Erythroblast (primary cell): ENCODE results near the gene FAM168A.

Experiments used
- DNase-seq, 2 experiments: peaks; one replicate each; lab custom pipeline; 2025; lab: John Stamatoyannopoulos, UW
- GATA1 ChIP-seq: IDR thresholded peaks from 2 replicates; pipeline ENCODE4 v1.6.1; 2011; ENCODE audit warnings: low read depth, mild to moderate bottlenecking, control low read depth, low read length, moderate library complexity
- POLR2A ChIP-seq: IDR thresholded peaks from 2 replicates; pipeline ENCODE4 v1.6.1; 2011; ENCODE audit warnings: mild to moderate bottlenecking, low read length

Gene FAM168A

DNA sequence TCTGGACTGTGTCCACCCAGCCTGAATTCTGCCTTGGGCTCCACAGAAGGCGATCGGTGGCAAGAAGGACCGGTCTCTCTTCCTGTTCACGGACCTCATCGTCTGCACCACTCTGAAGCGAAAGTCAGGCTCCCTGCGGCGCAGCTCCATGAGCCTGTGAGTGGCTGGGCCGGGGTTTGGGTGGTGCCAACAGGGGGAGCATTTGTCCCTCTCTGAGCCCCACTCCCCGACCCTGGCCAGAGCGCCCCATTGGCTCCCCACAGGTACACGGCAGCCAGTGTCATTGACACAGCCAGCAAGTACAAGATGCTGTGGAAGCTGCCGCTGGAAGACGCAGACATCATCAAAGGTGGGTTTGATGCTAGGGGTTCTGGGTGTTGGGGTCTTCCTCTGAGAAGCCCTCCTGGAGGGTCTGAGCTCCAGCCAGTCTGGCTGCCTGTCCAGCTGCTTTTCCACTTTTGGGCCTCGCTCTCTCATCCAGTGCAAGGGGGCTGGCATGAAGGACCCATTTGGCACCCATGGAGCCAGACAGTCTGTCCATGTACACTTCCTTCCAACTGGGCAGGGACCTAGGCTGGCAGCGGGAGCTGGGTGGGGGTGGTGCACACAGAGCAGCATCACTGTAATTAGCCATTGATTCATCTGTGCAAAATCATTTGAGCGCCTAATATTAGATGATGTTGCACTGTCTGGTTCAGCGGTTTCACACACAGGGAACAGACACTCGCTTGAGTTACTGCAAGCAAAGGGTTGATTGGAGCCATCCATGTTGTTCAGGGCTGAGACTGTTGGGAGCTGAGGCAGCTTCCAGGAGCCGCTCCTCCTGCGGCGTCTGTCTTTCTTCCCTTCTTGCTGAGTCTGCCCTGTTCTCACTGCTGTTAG lies 240.7 kb downstream of the FAM168A start:
- no peak for DNase-seq
- no peak for TF ChIP-seq POLR2A

GRCh38 chr11:73355109-73355508 lies 242.8 kb downstream of the FAM168A start:
- TF ChIP-seq GATA1 (no peak), POLR2A (no peak)
- DNase-seq, result no peak

- no peak for DNase-seq
- no peak for TF ChIP-seq POLR2A
- no peak for TF ChIP-seq GATA1
Measured at GRCh38 chr11:73353422-73353821, 244.5 kb downstream of the FAM168A start.

DNA sequence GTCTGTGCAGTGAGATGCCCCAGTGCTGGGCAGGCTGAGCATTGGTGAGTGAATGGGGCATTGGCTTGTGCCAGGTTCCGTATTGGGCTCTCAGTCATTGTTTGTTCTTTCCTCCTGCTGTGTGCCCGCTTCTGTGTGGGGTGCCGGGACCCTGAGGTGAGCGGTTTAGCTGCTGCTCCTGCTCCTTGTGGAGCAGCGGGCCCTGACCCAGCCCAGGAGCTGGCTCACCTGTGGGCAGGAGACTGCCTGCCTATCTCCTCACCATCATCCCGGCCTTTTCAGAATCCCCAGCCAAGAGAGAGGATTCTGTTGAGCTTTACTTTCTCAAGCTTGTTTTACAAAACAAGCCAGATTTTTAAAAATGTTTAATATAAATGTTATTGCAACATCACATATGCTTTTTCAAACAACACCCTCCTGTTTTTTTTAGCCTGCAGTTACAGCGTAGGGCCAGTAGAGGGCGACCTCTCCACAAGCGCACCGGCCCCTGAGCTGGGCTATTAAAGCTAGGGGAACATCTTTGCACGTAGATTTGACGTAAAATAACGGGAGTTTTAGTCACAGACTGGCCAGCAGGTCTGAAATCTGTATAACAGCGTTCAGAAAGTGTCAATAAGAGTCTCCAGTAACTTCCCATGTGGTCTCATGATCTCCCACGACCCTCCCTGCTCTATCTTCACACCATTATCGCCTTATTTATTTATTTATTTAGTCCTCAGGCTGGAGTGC lies 246.8 kb downstream of the FAM168A start:
- peak; percentile 81 to 89 for DNase-seq
- no peak for TF ChIP-seq GATA1
- TF ChIP-seq POLR2A, result no peak
